SKM-1 treated with dmso at 0.1 percent for 144 hours (cell line): ENCODE results near the gene CCKAR.

Source experiments
- DNase-seq: peaks from one replicate; lab custom pipeline; 2025; ENCODE audit not compliant: unreplicated experiment; lab: John Stamatoyannopoulos, UW

The CCKAR gene

GRCh38 chr4:26459756-26460530 is 30.3 kb downstream of the CCKAR start:
- DNase-seq, result no peak

GRCh38 chr4:26459054-26459755 is 31.1 kb downstream of the CCKAR start:
- DNase-seq, result peak; percentile 66

- DNase-seq, result no peak
Measured at GRCh38 chr4:26458157-26458561, 32.1 kb downstream of the CCKAR start.

DNA sequence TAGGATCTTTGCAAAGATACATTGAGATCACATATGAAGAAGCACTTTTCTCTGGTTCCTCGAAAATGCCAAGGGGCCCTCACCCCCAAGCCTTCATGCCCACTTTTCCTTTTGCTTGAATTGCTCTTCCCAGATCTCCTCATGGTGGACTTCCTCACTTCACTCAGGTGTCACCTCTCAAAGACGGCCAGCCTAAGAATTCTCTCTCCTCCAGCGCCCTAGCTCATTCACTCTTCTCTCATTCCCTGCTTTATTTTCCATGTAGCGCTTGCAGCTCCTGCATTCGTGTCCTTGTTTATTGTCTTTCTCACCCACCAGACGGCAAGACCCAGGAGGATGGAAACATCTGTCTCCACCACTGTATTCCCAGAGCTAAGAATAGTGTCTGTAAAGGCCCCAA is 32.9 kb downstream of the CCKAR start:
- no peak for DNase-seq

DNA sequence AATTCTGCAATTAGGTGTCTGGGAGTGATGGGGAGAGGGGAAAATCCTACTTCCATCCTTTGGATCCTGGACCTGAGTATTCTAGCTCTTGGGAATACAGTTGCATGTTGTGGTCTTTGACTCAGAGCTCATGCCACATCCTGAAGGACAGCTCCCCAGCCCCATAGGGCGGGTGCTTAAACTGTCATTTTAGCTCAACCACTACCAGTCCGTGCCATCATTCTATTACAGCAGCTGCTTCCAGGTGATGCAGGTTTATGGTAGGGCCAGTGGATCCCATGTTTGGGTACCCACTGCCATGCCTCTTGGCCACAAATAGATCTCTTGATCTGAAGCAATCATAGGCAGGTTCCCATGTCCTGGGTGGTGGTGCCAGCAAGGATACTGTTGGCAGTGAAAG is 34.7 kb downstream of the CCKAR start:
- DNase-seq, result no peak

DNA sequence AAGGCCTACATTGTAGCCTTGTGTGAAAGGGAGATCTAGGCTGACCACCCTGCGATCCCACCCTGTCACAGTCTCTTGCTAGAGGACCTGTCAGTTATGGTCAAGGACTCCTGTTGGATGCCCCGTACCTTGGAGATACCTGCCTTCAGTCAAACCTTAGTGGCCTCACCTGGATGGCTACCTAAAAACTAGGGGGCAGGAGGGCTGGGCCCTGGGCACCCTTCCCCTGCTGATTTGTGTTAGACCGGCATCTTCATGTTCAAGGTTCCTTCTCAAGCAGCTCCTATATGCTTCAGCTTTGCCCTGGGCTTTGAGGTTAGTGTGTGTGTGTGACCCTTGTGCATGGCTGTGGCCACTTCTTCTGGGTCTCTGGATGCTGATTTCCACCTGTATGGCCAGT is 35.3 kb downstream of the CCKAR start:
- no peak for DNase-seq

DNA sequence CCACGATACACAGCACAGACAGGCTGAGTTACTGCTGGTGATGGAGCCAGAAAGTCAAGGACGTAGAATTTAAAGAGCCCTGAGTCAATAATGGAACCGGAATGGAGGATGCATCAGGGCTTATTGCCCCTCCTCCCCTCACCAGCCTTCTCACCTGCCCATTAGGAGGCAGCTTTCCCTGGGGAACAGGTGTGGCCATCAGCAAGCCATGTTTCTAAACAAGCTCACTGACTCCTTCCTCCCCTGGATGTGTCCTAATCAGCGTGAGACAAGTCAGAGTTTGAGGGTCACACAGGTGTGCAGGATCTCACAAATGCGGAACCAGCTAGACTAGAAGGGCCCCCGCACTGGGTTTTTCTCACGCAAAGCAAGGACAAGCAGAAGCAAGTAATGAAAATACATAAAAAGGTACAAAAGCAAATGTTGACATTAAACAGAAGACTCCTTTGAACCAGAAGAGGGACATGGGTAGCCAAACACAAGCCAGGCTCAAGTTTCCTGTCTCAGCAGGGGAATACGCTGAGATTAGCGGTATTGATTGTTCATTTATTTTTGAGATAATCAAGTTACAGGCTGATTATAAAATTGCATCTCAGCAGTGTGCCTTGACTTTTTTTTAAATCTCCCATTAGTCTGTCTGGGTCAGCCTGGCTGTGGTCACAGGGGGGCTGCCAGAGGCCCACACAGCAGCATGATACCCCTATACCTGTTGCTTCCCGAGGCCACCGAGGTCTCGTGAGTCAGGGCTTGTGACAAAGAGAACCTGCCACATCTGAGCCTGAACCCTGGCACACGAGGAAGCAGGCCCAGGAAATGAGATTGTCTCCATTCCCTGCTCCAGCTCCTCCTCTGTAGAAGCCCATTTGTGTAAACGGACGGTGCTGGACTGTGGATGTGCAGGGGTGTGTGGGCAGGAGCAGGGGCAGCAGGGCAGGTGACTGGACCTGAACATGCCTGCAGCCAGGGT is 37.4 kb downstream of the CCKAR start:
- DNase-seq, result no peak

GRCh38 chr4:26451597-26451996 is 38.7 kb downstream of the CCKAR start:
- no peak for DNase-seq

- no peak for DNase-seq
Measured at GRCh38 chr4:26450418-26450817, 39.9 kb downstream of the CCKAR start.

GRCh38 chr4:26447378-26447777 is 42.9 kb downstream of the CCKAR start:
- DNase-seq, result no peak

- no peak for DNase-seq
Measured at GRCh38 chr4:26441771-26442170, 48.5 kb downstream of the CCKAR start.

DNA sequence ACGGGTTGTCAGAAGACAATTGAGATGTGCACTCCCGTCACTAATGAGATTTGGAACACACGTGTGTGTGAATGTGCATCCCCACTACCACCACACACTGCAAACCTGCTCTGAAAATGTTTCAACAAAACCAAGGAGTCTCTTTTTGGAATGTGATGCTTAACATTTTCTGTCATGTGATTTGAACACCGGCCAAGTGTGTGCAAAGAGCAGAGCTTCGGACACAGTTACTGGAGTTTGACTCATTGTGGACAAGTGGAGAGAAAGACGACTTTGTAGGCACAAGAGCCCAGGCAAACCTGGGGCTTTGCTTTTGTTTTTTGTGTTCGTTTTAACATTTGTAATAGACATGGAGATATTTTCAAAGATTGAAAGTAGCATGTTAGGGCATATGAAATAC is 49.2 kb downstream of the CCKAR start:
- DNase-seq, result no peak

GRCh38 chr4:26434030-26434639 is 56.1 kb downstream of the CCKAR start:
- no peak for DNase-seq

GRCh38 chr4:26433556-26433955 is 56.7 kb downstream of the CCKAR start:
- no peak for DNase-seq

GRCh38 chr4:26432419-26432818 is 57.9 kb downstream of the CCKAR start:
- no peak for DNase-seq

DNA sequence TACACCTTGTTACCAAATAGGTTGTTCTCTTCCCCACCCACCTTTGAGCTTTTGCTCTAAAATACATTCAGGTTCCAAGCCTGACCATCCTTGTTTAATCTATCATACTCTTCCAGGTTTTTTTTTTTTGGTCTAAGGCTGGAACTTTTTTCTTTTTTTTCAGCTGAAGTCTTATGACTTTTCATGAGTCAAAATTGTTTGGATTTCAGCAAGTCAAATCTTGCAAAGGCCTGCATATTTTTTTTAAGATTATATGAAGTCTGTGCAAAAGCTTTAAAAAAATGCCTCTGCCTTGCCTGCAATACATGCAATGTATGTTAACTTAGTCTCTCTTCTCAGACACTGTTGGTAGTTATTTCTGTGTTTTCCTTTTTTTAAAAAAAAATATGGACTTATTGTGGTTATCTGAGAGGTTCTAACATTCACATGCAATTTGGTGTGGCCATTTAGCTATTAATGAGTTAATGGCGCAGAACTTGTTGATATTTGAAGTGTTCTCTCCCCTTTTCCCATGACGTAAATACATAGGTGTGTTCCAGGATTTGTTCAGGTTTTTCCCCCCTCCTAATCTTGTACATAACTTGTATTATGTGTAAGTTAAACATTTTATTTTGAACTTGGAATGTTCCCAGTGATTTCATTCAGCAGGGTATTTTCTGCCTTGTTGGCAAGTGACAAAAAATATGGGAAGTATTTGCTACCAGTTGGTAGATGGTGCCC is 58.7 kb downstream of the CCKAR start:
- DNase-seq, result no peak
